ENCODE data around the gene MGST2.

MGST2 gene

GRCh38 chr4:139659735-139660424 is 5.7 kb upstream of the MGST2 start:
- Histone ChIP-seq H3K36me3 (ENCODE audit: control insufficient read depth, insufficient read depth, low read length) (no peaks in the 10 kb centered on the region), H3K4me3 (ENCODE audit: low read depth, low read length) (no peak overlapping the region), H3K4me1 (ENCODE audit: control insufficient read depth, insufficient read depth, low read length) (peaks cover 22% of the 10 kb centered on the region), H3K9ac (ENCODE audit: low read length) (no peak overlapping the region), H3K27ac (ENCODE audit: low read depth, low read length) (no peak overlapping the region), H3K27me3 (ENCODE audit: control insufficient read depth, insufficient read depth, low read length) (no peaks in the 10 kb centered on the region), H3K9me3 (ENCODE audit: control insufficient read depth, insufficient read depth, low read depth, low read length) (no peaks in the 10 kb centered on the region)

- H3K9me3 ChIP-seq (ENCODE audit: control insufficient read depth, insufficient read depth, low read depth, low read length): no peaks in the 10 kb centered on the region
- peaks cover 26% of the 10 kb centered on the region for H3K4me1 ChIP-seq (ENCODE audit: control insufficient read depth, insufficient read depth, low read length)
- no peak overlapping the region for H3K4me3 ChIP-seq (ENCODE audit: low read depth, low read length)
- no peaks in the 10 kb centered on the region for H3K27me3 ChIP-seq (ENCODE audit: control insufficient read depth, insufficient read depth, low read length)
- no peaks in the 10 kb centered on the region for H3K36me3 ChIP-seq (ENCODE audit: control insufficient read depth, insufficient read depth, low read length)
- no peak overlapping the region for H3K9ac ChIP-seq (ENCODE audit: low read length)
- H3K27ac ChIP-seq (ENCODE audit: low read depth, low read length): no peak overlapping the region
These were observed 5.0 kb upstream of the MGST2 start for GRCh38 chr4:139660568-139661043.

- H3K4me1 ChIP-seq (ENCODE audit: control insufficient read depth, insufficient read depth, low read length): peaks cover 20% of the 10 kb centered on the region
- H3K27ac ChIP-seq (ENCODE audit: low read depth, low read length): no peak overlapping the region
- no peak overlapping the region for H3K9ac ChIP-seq (ENCODE audit: low read length)
- no peak overlapping the region for H3K4me3 ChIP-seq (ENCODE audit: low read depth, low read length)
- no peaks in the 10 kb centered on the region for H3K9me3 ChIP-seq (ENCODE audit: control insufficient read depth, insufficient read depth, low read depth, low read length)
- H3K36me3 ChIP-seq (ENCODE audit: control insufficient read depth, insufficient read depth, low read length): no peaks in the 10 kb centered on the region
- no peaks in the 10 kb centered on the region for H3K27me3 ChIP-seq (ENCODE audit: control insufficient read depth, insufficient read depth, low read length)
These were observed 2.0 kb upstream of the MGST2 start for GRCh38 chr4:139663561-139664138.

- no peaks in the 10 kb centered on the region for H3K36me3 ChIP-seq (ENCODE audit: control insufficient read depth, insufficient read depth, low read length)
- H3K4me1 ChIP-seq (ENCODE audit: control insufficient read depth, insufficient read depth, low read length): peaks cover 26% of the 10 kb centered on the region
- no peaks in the 10 kb centered on the region; the same call in 1 of the 2 replicates for H3K9me3 ChIP-seq (ENCODE audit: control insufficient read depth, insufficient read depth, low read depth, low read length)
- no peak overlapping the region for H3K4me3 ChIP-seq (ENCODE audit: low read depth, low read length)
- no peaks in the 10 kb centered on the region for H3K27me3 ChIP-seq (ENCODE audit: control insufficient read depth, insufficient read depth, low read length)
- H3K9ac ChIP-seq (ENCODE audit: low read length): no peak overlapping the region
- H3K27ac ChIP-seq (ENCODE audit: low read depth, low read length): no peak overlapping the region
These were observed 1.2 kb upstream of the MGST2 start for GRCh38 chr4:139664442-139664841.

- peak overlapping the region; percentile 4; the same call in 1 of the 2 replicates for H3K27ac ChIP-seq (ENCODE audit: low read depth, low read length)
- no peaks in the 10 kb centered on the region for H3K36me3 ChIP-seq (ENCODE audit: control insufficient read depth, insufficient read depth, low read length)
- H3K9ac ChIP-seq (ENCODE audit: low read length): peak overlapping the region; percentile 75
- peak overlapping the region; percentile 72 for H3K4me3 ChIP-seq (ENCODE audit: low read depth, low read length)
- H3K9me3 ChIP-seq (ENCODE audit: control insufficient read depth, insufficient read depth, low read depth, low read length): no peaks in the 10 kb centered on the region; the same call in 1 of the 2 replicates
- peaks cover 31% of the 10 kb centered on the region for H3K4me1 ChIP-seq (ENCODE audit: control insufficient read depth, insufficient read depth, low read length)
- H3K27me3 ChIP-seq (ENCODE audit: control insufficient read depth, insufficient read depth, low read length): no peaks in the 10 kb centered on the region
These were observed 435 bp upstream of the MGST2 start for GRCh38 chr4:139665079-139665689.

GRCh38 chr4:139666735-139667281 is 1.2 kb downstream of the MGST2 start:
- peaks cover 32% of the 10 kb centered on the region for H3K4me1 ChIP-seq (ENCODE audit: control insufficient read depth, insufficient read depth, low read length)
- no peaks in the 10 kb centered on the region for H3K36me3 ChIP-seq (ENCODE audit: control insufficient read depth, insufficient read depth, low read length)
- peak overlapping the region; percentile 72; the same call in 1 of the 2 replicates for H3K4me3 ChIP-seq (ENCODE audit: low read depth, low read length)
- H3K27ac ChIP-seq (ENCODE audit: low read depth, low read length): no peak overlapping the region
- no peaks in the 10 kb centered on the region for H3K27me3 ChIP-seq (ENCODE audit: control insufficient read depth, insufficient read depth, low read length)
- H3K9ac ChIP-seq (ENCODE audit: low read length): no peak overlapping the region
- no peaks in the 10 kb centered on the region; the same call in 1 of the 2 replicates for H3K9me3 ChIP-seq (ENCODE audit: control insufficient read depth, insufficient read depth, low read depth, low read length)

GRCh38 chr4:139668036-139668435 is 2.4 kb downstream of the MGST2 start:
- H3K27ac ChIP-seq (ENCODE audit: low read depth, low read length): no peak overlapping the region
- H3K9ac ChIP-seq (ENCODE audit: low read length): no peak overlapping the region
- no peaks in the 10 kb centered on the region; the same call in 1 of the 2 replicates for H3K9me3 ChIP-seq (ENCODE audit: control insufficient read depth, insufficient read depth, low read depth, low read length)
- no peaks in the 10 kb centered on the region for H3K36me3 ChIP-seq (ENCODE audit: control insufficient read depth, insufficient read depth, low read length)
- no peaks in the 10 kb centered on the region for H3K27me3 ChIP-seq (ENCODE audit: control insufficient read depth, insufficient read depth, low read length)
- H3K4me3 ChIP-seq (ENCODE audit: low read depth, low read length): no peak overlapping the region
- peaks cover 36% of the 10 kb centered on the region for H3K4me1 ChIP-seq (ENCODE audit: control insufficient read depth, insufficient read depth, low read length)

GRCh38 chr4:139668658-139669201 is 3.1 kb downstream of the MGST2 start:
- no peak overlapping the region for H3K4me3 ChIP-seq (ENCODE audit: low read depth, low read length)
- H3K4me1 ChIP-seq (ENCODE audit: control insufficient read depth, insufficient read depth, low read length): peaks cover 36% of the 10 kb centered on the region
- no peak overlapping the region for H3K27ac ChIP-seq (ENCODE audit: low read depth, low read length)
- H3K27me3 ChIP-seq (ENCODE audit: control insufficient read depth, insufficient read depth, low read length): no peaks in the 10 kb centered on the region
- H3K9me3 ChIP-seq (ENCODE audit: control insufficient read depth, insufficient read depth, low read depth, low read length): no peaks in the 10 kb centered on the region; the same call in 1 of the 2 replicates
- H3K9ac ChIP-seq (ENCODE audit: low read length): no peak overlapping the region
- no peaks in the 10 kb centered on the region for H3K36me3 ChIP-seq (ENCODE audit: control insufficient read depth, insufficient read depth, low read length)

GRCh38 chr4:139669335-139669734 is 3.7 kb downstream of the MGST2 start:
- H3K9ac ChIP-seq (ENCODE audit: low read length): no peak overlapping the region
- H3K36me3 ChIP-seq (ENCODE audit: control insufficient read depth, insufficient read depth, low read length): no peaks in the 10 kb centered on the region
- H3K4me3 ChIP-seq (ENCODE audit: low read depth, low read length): no peak overlapping the region
- peaks cover 36% of the 10 kb centered on the region for H3K4me1 ChIP-seq (ENCODE audit: control insufficient read depth, insufficient read depth, low read length)
- no peak overlapping the region for H3K27ac ChIP-seq (ENCODE audit: low read depth, low read length)
- H3K27me3 ChIP-seq (ENCODE audit: control insufficient read depth, insufficient read depth, low read length): no peaks in the 10 kb centered on the region
- no peaks in the 10 kb centered on the region; the same call in 1 of the 2 replicates for H3K9me3 ChIP-seq (ENCODE audit: control insufficient read depth, insufficient read depth, low read depth, low read length)

GRCh38 chr4:139669890-139670289 is 4.3 kb downstream of the MGST2 start:
- Histone ChIP-seq H3K4me3 (ENCODE audit: low read depth, low read length) (no peak overlapping the region), H3K4me1 (ENCODE audit: control insufficient read depth, insufficient read depth, low read length) (peaks cover 36% of the 10 kb centered on the region), H3K9ac (ENCODE audit: low read length) (no peak overlapping the region), H3K9me3 (ENCODE audit: control insufficient read depth, insufficient read depth, low read depth, low read length) (no peaks in the 10 kb centered on the region; the same call in 1 of the 2 replicates), H3K36me3 (ENCODE audit: control insufficient read depth, insufficient read depth, low read length) (no peaks in the 10 kb centered on the region), H3K27ac (ENCODE audit: low read depth, low read length) (no peak overlapping the region), H3K27me3 (ENCODE audit: control insufficient read depth, insufficient read depth, low read length) (no peaks in the 10 kb centered on the region)

All from HUES6 (cell line).